Measurements from ENCODE around the gene INPP5B.

The INPP5B gene

GRCh38 chr1:37862330-37862729 lies 84.5 kb downstream of the INPP5B start:
- in situ Hi-C loops (cut with MboI; ENCODE audit: low sequenced_read_pairs), result no loop called here
- Histone ChIP-seq H3K4me1 (peaks cover 10% of the 10 kb centered on the region), H3K36me3 (replicated peaks) (peaks cover 34% of the 10 kb centered on the region), H3K9me3 (no peaks in the 10 kb centered on the region), H3K4me3 (no peak overlapping the region), H3K27me3 (ENCODE audit: low read depth) (no peaks in the 10 kb centered on the region)
- DNase-seq (ENCODE audit: low spot score in 2 of 2), result no peak

DNA sequence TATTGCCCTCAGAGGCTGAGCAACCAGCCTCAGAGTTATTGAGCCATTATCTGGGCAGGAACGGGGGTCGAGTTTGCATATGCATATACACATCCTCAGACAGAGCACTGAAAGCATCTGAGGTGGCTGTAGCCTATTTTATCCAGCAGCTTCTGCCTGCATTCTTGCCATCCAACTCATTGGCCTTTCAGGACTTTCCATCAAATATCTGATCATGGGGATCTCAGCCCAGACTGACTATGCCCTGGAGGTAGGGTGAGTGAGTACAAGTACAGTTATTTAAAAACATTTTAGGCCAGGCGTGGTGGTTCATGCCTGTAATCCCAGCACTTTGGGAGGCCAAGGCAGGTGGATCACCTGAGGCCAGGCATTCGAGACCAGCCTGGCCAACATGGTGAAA lies 85.7 kb downstream of the INPP5B start:
- no peak for DNase-seq (ENCODE audit: low spot score in 2 of 2)
- in situ Hi-C loops (cut with MboI; ENCODE audit: low sequenced_read_pairs), result no loop called here
- H3K9me3 ChIP-seq, result no peaks in the 10 kb centered on the region
- H3K4me3 ChIP-seq, result no peak overlapping the region
- peaks cover 37% of the 10 kb centered on the region for H3K36me3 ChIP-seq (replicated peaks)
- peaks cover 10% of the 10 kb centered on the region for H3K4me1 ChIP-seq
- no peaks in the 10 kb centered on the region for H3K27me3 ChIP-seq (ENCODE audit: low read depth)

DNA sequence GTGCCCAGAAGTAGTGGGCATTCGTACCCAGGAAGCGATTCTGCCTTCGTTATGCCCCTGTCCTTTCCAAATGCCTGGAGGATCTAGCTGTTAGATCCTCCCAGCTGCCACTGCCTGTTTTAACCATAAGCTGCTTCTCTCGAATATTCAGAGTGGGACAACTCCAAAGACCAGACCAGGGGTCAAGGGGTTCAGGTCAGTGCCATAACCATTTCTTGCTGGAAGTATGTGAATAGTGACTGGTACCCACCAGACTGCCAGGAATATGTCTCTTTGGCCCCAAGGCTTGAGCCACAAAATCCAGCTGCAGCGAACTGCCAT lies 86.5 kb downstream of the INPP5B start:
- in situ Hi-C loops (cut with MboI; ENCODE audit: low sequenced_read_pairs), result no loop called here
- Histone ChIP-seq H3K27me3 (ENCODE audit: low read depth) (no peaks in the 10 kb centered on the region), H3K9me3 (no peaks in the 10 kb centered on the region), H3K4me3 (peak overlapping the region; percentile 97), H3K36me3 (replicated peaks) (peaks cover 37% of the 10 kb centered on the region), H3K4me1 (peaks cover 10% of the 10 kb centered on the region)
- DNase-seq (ENCODE audit: low spot score in 2 of 2), result no peak

DNA sequence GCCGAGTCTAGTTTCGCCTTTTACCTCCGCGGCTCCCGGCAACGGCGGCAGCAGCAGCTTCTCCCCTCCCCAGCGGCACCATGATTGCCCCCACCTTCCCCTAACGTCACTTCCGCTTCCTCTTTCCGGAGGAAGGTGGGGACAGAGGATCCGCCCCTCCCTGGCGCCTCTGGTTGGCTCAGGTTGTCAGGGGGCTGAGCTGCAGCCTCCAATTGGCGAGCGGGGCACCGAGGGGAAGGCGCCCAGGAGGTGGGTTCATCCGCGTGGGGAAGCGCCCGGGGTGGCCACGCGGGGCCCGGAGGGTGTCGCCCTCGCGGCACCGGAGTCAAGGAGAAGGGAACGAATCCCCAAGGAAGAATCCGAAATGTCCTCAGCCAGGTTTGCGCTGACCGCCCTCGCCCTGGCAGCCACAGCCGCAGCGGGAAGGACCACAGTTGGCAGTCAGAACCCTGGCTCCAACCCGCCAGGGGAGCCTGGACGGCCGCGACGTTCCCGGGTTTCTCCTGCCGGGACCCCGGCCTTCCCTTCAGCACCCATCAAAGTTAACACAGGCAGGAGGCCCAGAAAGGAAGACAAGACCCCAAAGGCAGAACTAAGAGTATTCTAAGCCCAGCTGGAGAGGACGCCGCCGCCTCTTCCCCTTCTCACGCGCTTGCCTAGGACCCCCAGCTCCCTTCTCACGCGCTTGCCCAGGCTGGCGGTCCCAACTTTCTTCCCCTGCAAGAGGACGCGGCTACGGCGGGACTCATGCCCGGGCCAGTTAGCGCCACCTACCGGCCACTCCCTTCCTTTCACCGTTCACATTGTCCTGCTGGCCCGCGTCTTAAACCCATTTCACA lies 87.1 kb downstream of the INPP5B start, which contains the start of gene MTF1:
Gene MTF1 (minus strand): TSS at position 86 of the 839 bp plus-strand sequence. CDS start 1,934 bp downstream, outside the sequence.
- no peaks in the 10 kb centered on the region for H3K9me3 ChIP-seq
- peaks cover 10% of the 10 kb centered on the region for H3K4me1 ChIP-seq
- peaks cover 38% of the 10 kb centered on the region for H3K36me3 ChIP-seq (replicated peaks)
- DNase-seq (ENCODE audit: low spot score in 2 of 2), result peak; percentile 92 to 97
- peak within 1 kb of the TSS; percentile 97 for H3K4me3 ChIP-seq
- in situ Hi-C loops (cut with MboI; ENCODE audit: low sequenced_read_pairs), result loop anchor here (5.0 kb wide), 1 partner anchor 52 kb away; the partner anchor contains the start of genes C1orf122 and YRDC
- no peaks in the 10 kb centered on the region for H3K27me3 ChIP-seq (ENCODE audit: low read depth)

- in situ Hi-C loops (cut with MboI; ENCODE audit: low sequenced_read_pairs), result loop anchor here (5.0 kb wide), 1 partner anchor 52 kb away; the partner anchor contains the start of genes C1orf122 and YRDC
- peak overlapping the region; percentile 97 for H3K4me3 ChIP-seq
- no peaks in the 10 kb centered on the region for H3K9me3 ChIP-seq
- H3K4me1 ChIP-seq, result peaks cover 10% of the 10 kb centered on the region
- DNase-seq (ENCODE audit: low spot score in 2 of 2), result no peak
- no peaks in the 10 kb centered on the region for H3K27me3 ChIP-seq (ENCODE audit: low read depth)
- H3K36me3 ChIP-seq (replicated peaks), result peaks cover 35% of the 10 kb centered on the region
Measured at GRCh38 chr1:37858931-37859506, 87.8 kb downstream of the INPP5B start.

DNA sequence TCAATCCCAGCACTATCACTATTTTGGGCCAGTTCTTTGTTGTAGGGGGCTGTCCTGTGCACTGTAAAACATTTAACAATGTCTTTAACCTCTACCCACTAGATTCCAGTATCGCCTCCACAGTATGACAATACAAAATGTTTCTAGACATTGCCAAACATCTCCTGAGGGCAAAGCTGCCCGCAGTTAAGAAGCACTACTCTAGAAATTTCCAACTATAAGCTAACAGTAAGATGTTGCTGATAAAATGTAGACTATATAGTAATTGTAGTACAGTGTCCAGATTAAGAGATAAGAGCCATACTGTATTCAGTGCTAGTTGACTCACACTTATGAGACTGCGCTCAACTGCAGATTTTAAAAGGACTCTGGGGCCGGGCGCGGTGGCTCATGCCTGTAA lies 92.4 kb downstream of the INPP5B start:
- no peak for DNase-seq (ENCODE audit: low spot score in 2 of 2)
- no peaks in the 10 kb centered on the region for H3K9me3 ChIP-seq
- 0 out of 2 replicates have a peak, but pooled peaks cover 4% of the 10 kb centered on the region for H3K4me1 ChIP-seq
- H3K4me3 ChIP-seq, result no peak overlapping the region
- in situ Hi-C loops (cut with MboI; ENCODE audit: low sequenced_read_pairs), result no loop called here
- peaks cover 21% of the 10 kb centered on the region for H3K36me3 ChIP-seq (replicated peaks)
- H3K27me3 ChIP-seq (ENCODE audit: low read depth), result no peaks in the 10 kb centered on the region

DNA sequence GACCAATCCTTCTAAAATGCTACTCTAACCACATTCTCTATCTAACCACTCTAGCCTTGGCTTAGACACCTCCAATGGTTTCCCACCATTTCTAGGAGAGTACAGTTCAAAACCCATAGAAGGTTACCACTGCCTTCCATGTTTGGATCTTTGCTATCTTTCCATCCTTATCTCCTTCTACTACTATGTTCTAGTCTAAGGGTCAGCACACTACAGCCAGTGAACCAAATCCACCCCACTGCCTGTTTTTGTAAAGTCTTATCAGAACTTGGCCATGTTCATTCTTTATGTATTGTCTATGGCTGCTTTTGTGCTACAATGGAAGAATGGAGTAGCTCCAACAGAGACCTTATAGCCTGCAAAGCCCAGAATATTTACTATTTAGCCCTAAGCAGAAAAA lies 93.7 kb downstream of the INPP5B start:
- in situ Hi-C loops (cut with MboI; ENCODE audit: low sequenced_read_pairs), result no loop called here

GRCh38 chr1:37851782-37852210 lies 95.1 kb downstream of the INPP5B start:
- Histone ChIP-seq H3K4me3 (no peak overlapping the region), H3K36me3 (replicated peaks) (peaks cover 19% of the 10 kb centered on the region), H3K27me3 (ENCODE audit: low read depth) (no peaks in the 10 kb centered on the region), H3K4me1 (no peaks in the 10 kb centered on the region), H3K9me3 (no peaks in the 10 kb centered on the region)
- in situ Hi-C loops (cut with MboI; ENCODE audit: low sequenced_read_pairs), result no loop called here
- DNase-seq (ENCODE audit: low spot score in 2 of 2), result no peak

More for the DNA sequence above, 93.7 kb downstream of the INPP5B start:
- Histone ChIP-seq H3K4me3 (no peak overlapping the region), H3K36me3 (replicated peaks) (peaks cover 23% of the 10 kb centered on the region), H3K4me1 (no peaks in the 10 kb centered on the region), H3K27me3 (ENCODE audit: low read depth) (no peaks in the 10 kb centered on the region), H3K9me3 (no peaks in the 10 kb centered on the region)
- DNase-seq (ENCODE audit: low spot score in 2 of 2), result no peak

DNA sequence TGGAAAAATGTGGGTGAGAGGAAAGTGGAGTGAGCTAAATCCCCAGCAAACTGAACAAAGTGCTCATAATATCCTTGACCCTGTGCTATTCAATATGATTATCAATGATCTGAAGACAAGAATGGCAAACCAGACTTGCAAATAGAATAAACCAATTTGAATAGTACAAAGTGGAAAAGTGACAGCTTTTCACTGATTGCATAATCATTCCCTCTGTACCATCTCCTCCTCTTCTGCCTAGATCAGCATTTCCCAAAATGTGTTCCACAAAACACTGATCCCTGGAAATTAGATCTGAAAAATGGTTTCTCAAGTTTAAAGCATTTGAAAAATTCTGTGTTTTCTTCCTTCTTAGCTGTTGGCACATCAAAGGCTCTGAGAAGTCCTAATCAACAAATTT lies 95.6 kb downstream of the INPP5B start:
- in situ Hi-C loops (cut with MboI; ENCODE audit: low sequenced_read_pairs), result no loop called here
- H3K36me3 ChIP-seq (replicated peaks), result peaks cover 18% of the 10 kb centered on the region
- no peak for DNase-seq (ENCODE audit: low spot score in 2 of 2)

GRCh38 chr1:37850352-37850955 lies 96.4 kb downstream of the INPP5B start:
- H3K4me1 ChIP-seq, result no peaks in the 10 kb centered on the region
- no peaks in the 10 kb centered on the region for H3K27me3 ChIP-seq (ENCODE audit: low read depth)
- H3K4me3 ChIP-seq, result no peak overlapping the region
- in situ Hi-C loops (cut with MboI; ENCODE audit: low sequenced_read_pairs), result no loop called here
- H3K9me3 ChIP-seq, result no peaks in the 10 kb centered on the region
- DNase-seq (ENCODE audit: low spot score in 2 of 2), result no peak
- peaks cover 15% of the 10 kb centered on the region for H3K36me3 ChIP-seq (replicated peaks)

More for the DNA sequence above, 95.6 kb downstream of the INPP5B start:
- no peaks in the 10 kb centered on the region for H3K9me3 ChIP-seq
- H3K27me3 ChIP-seq (ENCODE audit: low read depth), result no peaks in the 10 kb centered on the region
- no peaks in the 10 kb centered on the region for H3K4me1 ChIP-seq
- no peak overlapping the region for H3K4me3 ChIP-seq

- H3K27me3 ChIP-seq (ENCODE audit: low read depth), result no peaks in the 10 kb centered on the region
- no peaks in the 10 kb centered on the region for H3K4me1 ChIP-seq
- H3K36me3 ChIP-seq (replicated peaks), result peaks cover 10% of the 10 kb centered on the region
- in situ Hi-C loops (cut with MboI; ENCODE audit: low sequenced_read_pairs), result no loop called here
- DNase-seq (ENCODE audit: low spot score in 2 of 2), result no peak
- H3K4me3 ChIP-seq, result no peak overlapping the region
- H3K9me3 ChIP-seq, result no peaks in the 10 kb centered on the region
Measured at GRCh38 chr1:37849480-37849879, 97.4 kb downstream of the INPP5B start.

- Histone ChIP-seq H3K4me3 (no peak overlapping the region), H3K9me3 (no peaks in the 10 kb centered on the region), H3K27me3 (ENCODE audit: low read depth) (no peaks in the 10 kb centered on the region), H3K4me1 (no peaks in the 10 kb centered on the region), H3K36me3 (replicated peaks) (peaks cover 7% of the 10 kb centered on the region)
- in situ Hi-C loops (cut with MboI; ENCODE audit: low sequenced_read_pairs), result no loop called here
- DNase-seq (ENCODE audit: low spot score in 2 of 2), result no peak
Measured at GRCh38 chr1:37846647-37847339, 100.1 kb downstream of the INPP5B start.

DNA sequence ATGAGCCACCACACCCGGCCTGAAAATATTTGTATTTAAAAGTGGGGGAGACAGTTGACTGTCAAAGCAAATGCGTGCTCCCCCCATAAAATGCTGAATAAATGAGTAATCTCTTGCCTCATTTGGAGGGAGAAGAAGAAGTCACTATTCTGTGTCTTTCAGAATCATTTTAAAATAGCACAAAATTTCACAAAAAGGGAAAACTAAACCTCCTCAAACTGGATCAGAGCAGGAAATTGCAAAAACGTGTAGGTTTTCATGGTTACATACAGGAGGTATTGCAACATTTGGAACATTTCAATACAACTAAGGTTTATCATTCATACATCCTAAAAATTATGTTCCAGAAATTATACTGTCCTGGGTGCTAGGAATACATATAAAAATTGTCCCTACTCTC lies 101.1 kb downstream of the INPP5B start:
- in situ Hi-C loops (cut with MboI; ENCODE audit: low sequenced_read_pairs), result no loop called here
- H3K27me3 ChIP-seq (ENCODE audit: low read depth), result no peaks in the 10 kb centered on the region
- peaks cover 7% of the 10 kb centered on the region for H3K36me3 ChIP-seq (replicated peaks)
- H3K4me3 ChIP-seq, result no peak overlapping the region
- no peak for DNase-seq (ENCODE audit: low spot score in 2 of 2)
- H3K4me1 ChIP-seq, result no peaks in the 10 kb centered on the region
- no peaks in the 10 kb centered on the region for H3K9me3 ChIP-seq

All from HAP-1 (cell line).